Trophoblast cell (in vitro differentiated cells and primary cell): ENCODE results near the gene ZBTB44.

Experiments used
- DNase-seq, 2 donors: peaks; one replicate each; pipeline ENCODE4 v3.0.0-alpha.2; 2016
- H2AFZ ChIP-seq: 2 replicates; pipeline ENCODE4 v1.6.1; 2013; ENCODE audit warnings: low read length, moderate library complexity, mild to moderate bottlenecking; ENCODE audit not compliant: insufficient read depth, poor library complexity
- H2AK5ac ChIP-seq: 2 replicates; pipeline ENCODE4 v1.6.1; 2013; ENCODE audit warnings: mild to moderate bottlenecking, low read length
- H2BK120ac ChIP-seq: 2 replicates; pipeline ENCODE4 v1.6.1; 2013; ENCODE audit warnings: low read length, mild to moderate bottlenecking, moderate library complexity; ENCODE audit not compliant: insufficient read depth, poor library complexity
- H2BK12ac ChIP-seq: 2 replicates; pipeline ENCODE4 v1.6.1; 2013; ENCODE audit warnings: mild to moderate bottlenecking, low read length, moderate library complexity
- H2BK5ac ChIP-seq: 2 replicates; pipeline ENCODE4 v1.6.1; 2013; ENCODE audit warnings: low read length, low read depth, moderate library complexity, mild to moderate bottlenecking; ENCODE audit not compliant: poor library complexity
- H3K14ac ChIP-seq: 2 replicates; pipeline ENCODE4 v1.6.1; 2013; ENCODE audit warnings: mild to moderate bottlenecking, low read length
- H3K18ac ChIP-seq: 2 replicates; pipeline ENCODE4 v1.6.1; 2013; ENCODE audit warnings: mild to moderate bottlenecking, low read length
- H3K23ac ChIP-seq: 2 replicates; pipeline ENCODE4 v1.6.1; 2013; ENCODE audit warnings: low read length
- H3K27ac ChIP-seq: 2 replicates; pipeline ENCODE4 v1.5.1; 2013; ENCODE audit warnings: low read depth, mild to moderate bottlenecking, inconsistent platforms, low read length, moderate library complexity
- H3K27me3 ChIP-seq: 2 replicates; pipeline ENCODE4 v1.6.1; 2013; ENCODE audit warnings: inconsistent platforms, mild to moderate bottlenecking, low read length, moderate library complexity; ENCODE audit not compliant: insufficient read depth
- H3K36me3 ChIP-seq, 2 experiments: 1 replicate in 1 of 2; 2 replicates in 1 of 2; pipeline ENCODE4 v1.6.1; 2013; ENCODE audit warnings: low read length in 2 of 2, mild to moderate bottlenecking in 2 of 2, moderate library complexity in 1 of 2; ENCODE audit not compliant: insufficient read depth in 2 of 2, control insufficient read depth in 1 of 2
- H3K4ac ChIP-seq: 2 replicates; pipeline ENCODE4 v1.6.1; 2013; ENCODE audit warnings: low read depth, mild to moderate bottlenecking, low read length, moderate library complexity
- H3K4me1 ChIP-seq, 2 experiments: 1 replicate in 1 of 2; 2 replicates in 1 of 2; pipeline ENCODE4 v1.6.1; 2013; ENCODE audit warnings: low read length in 2 of 2, mild to moderate bottlenecking in 2 of 2, moderate library complexity in 1 of 2; ENCODE audit not compliant: insufficient read depth in 2 of 2, control insufficient read depth in 1 of 2
- H3K4me2 ChIP-seq: 2 replicates; pipeline ENCODE4 v1.6.1; 2013; ENCODE audit warnings: inconsistent platforms, mild to moderate bottlenecking, low read length, moderate library complexity
- H3K4me3 ChIP-seq: 2 replicates; pipeline ENCODE4 v1.5.1; 2013; ENCODE audit warnings: mild to moderate bottlenecking, low read depth, low read length, inconsistent platforms
- H3K79me1 ChIP-seq: one replicate; pipeline ENCODE4 v1.6.1; 2013; ENCODE audit warnings: low read length
- H3K79me2 ChIP-seq: 2 replicates; pipeline ENCODE4 v1.6.1; 2013; ENCODE audit warnings: low read length, mild to moderate bottlenecking; ENCODE audit not compliant: control insufficient read depth, insufficient read depth, poor library complexity
- H3K9ac ChIP-seq: 2 replicates; pipeline ENCODE4 v1.6.1; 2013; ENCODE audit warnings: mild to moderate bottlenecking, low read length
- H3K9me3 ChIP-seq: 2 replicates; pipeline ENCODE4 v1.6.1; 2013; ENCODE audit warnings: low read depth, mild to moderate bottlenecking, control low read depth, inconsistent platforms, low read length; ENCODE audit not compliant: insufficient read depth
- H4K12ac ChIP-seq: 2 replicates; pipeline ENCODE4 v1.6.1; 2013; ENCODE audit warnings: low read depth, mild to moderate bottlenecking, low read length, moderate library complexity
- H4K8ac ChIP-seq: 2 replicates; pipeline ENCODE4 v1.6.1; 2013; ENCODE audit warnings: low read depth, mild to moderate bottlenecking, low read length, moderate library complexity
- H4K91ac ChIP-seq: one replicate; pipeline ENCODE4 v1.6.1; 2013; ENCODE audit warnings: low read depth, mild to moderate bottlenecking, low read length, moderate library complexity
- WGBS: extraction: QIAGEN DNeasy Blood & Tissue Kit; methylation state at CpG from one replicate; pipeline ENCODE4 v1.1.7; 2013; ENCODE audit warnings: missing lambda C conversion rate; ENCODE audit not compliant: insufficient read length, insufficient coverage; ENCODE audit errors: extremely low coverage; 5-methylcytosine and 5-hydroxymethylcytosine counted together

Gene ZBTB44

GRCh38 chr11:130301002-130301401 lies 13.7 kb downstream of the ZBTB44 start:
- Histone ChIP-seq H2AFZ (no peak overlapping the region), H2BK12ac (no peak overlapping the region), H3K36me3 (peaks cover 0 to 2% of the 10 kb centered on the region in 2 experiments), H4K91ac (no peak overlapping the region), H3K4me2 (no peak overlapping the region), H4K12ac (no peak overlapping the region), H3K4ac (no peak overlapping the region), H3K9ac (no peak overlapping the region), H3K4me3 (no peak overlapping the region), H3K14ac (no peak overlapping the region), H3K23ac (no peak overlapping the region), H3K9me3 (no peaks in the 10 kb centered on the region), H3K27me3 (no peaks in the 10 kb centered on the region), H3K79me2 (no peaks in the 10 kb centered on the region), H3K4me1 (no peaks in the 10 kb centered on the region), H2BK120ac (no peak overlapping the region), H2AK5ac (no peak overlapping the region), H3K27ac (no peak overlapping the region), H3K18ac (no peak overlapping the region), H4K8ac (no peak overlapping the region), H3K79me1 (no peaks in the 10 kb centered on the region), H2BK5ac (no peak overlapping the region)
- 100% methylated on average over 1 of the region's 5 CpGs for WGBS
- no peak for DNase-seq

DNA sequence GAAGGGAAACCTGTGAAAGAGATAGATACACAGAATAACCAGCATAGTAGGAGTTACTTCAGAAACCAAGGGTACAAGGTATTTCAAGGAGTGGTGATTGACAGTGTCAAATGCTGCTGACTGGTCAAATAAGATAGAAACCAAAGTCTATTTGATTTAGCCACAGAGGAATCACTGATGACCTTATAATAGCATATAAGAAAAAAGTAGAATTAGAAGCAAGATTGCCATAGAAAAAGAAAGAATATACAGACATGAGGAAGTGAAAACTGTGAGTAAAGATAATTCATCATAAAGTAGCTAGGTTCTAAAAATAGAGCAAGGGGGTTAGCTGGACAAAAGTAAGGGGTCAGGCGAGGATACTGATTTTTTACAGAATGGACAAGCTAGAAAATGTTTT lies 14.2 kb downstream of the ZBTB44 start:
- Histone ChIP-seq H3K4me1 (no peaks in the 10 kb centered on the region), H3K23ac (no peak overlapping the region), H3K79me2 (no peaks in the 10 kb centered on the region), H3K4me2 (no peak overlapping the region), H3K4me3 (no peak overlapping the region), H2BK5ac (no peak overlapping the region), H2AK5ac (no peak overlapping the region), H4K8ac (no peak overlapping the region), H3K4ac (no peak overlapping the region), H3K18ac (no peak overlapping the region), H3K36me3 (peaks cover 0 to 2% of the 10 kb centered on the region in 2 experiments), H2BK120ac (no peak overlapping the region), H3K27me3 (no peaks in the 10 kb centered on the region), H4K91ac (no peak overlapping the region), H3K27ac (no peak overlapping the region), H2BK12ac (no peak overlapping the region), H3K79me1 (no peaks in the 10 kb centered on the region), H3K9ac (no peak overlapping the region), H3K9me3 (no peaks in the 10 kb centered on the region), H3K14ac (no peak overlapping the region), H2AFZ (no peak overlapping the region), H4K12ac (no peak overlapping the region)
- WGBS, result no CpG with 5 or more reads among the region's 1 CpG
- DNase-seq, result no peak

DNA sequence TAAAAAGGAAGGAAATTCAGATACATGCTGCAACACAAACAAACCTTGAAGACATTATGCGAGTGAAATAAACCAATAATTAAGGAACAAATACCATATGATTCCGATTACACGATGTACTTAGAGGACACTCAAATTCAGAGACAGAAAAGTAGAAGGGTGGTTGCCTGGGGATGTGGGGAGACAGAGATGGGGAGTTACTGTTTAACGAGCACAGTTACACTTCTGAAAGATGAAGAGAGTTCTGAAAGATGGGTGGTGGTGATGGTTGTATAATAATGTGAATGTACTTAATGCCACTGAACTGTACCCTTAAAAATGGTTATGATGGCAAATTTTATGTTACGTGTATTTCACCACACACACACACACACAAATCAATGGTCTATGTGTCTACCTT lies 14.7 kb downstream of the ZBTB44 start:
- Histone ChIP-seq H2BK5ac (no peak overlapping the region), H3K4ac (no peak overlapping the region), H3K4me2 (no peak overlapping the region), H3K18ac (no peak overlapping the region), H3K79me2 (no peaks in the 10 kb centered on the region), H2BK120ac (no peak overlapping the region), H4K8ac (no peak overlapping the region), H2AFZ (no peak overlapping the region), H3K79me1 (no peaks in the 10 kb centered on the region), H3K27me3 (no peaks in the 10 kb centered on the region), H3K27ac (no peak overlapping the region), H3K23ac (no peak overlapping the region), H4K12ac (no peak overlapping the region), H3K4me3 (no peak overlapping the region), H3K9me3 (no peaks in the 10 kb centered on the region), H3K9ac (no peak overlapping the region), H2AK5ac (no peak overlapping the region), H3K4me1 (no peaks in the 10 kb centered on the region), H3K14ac (no peak overlapping the region), H3K36me3 (peaks cover 0 to 2% of the 10 kb centered on the region in 2 experiments), H2BK12ac (no peak overlapping the region), H4K91ac (no peak overlapping the region)
- DNase-seq, result no peak
- no CpG with 5 or more reads among the region's 5 CpGs for WGBS

- H3K27ac ChIP-seq, result no peak overlapping the region
- WGBS, result no CpG with 5 or more reads among the region's 4 CpGs
- no peak overlapping the region for H3K14ac ChIP-seq
- H2BK12ac ChIP-seq, result no peak overlapping the region
- no peak overlapping the region for H2BK120ac ChIP-seq
- H2BK5ac ChIP-seq, result no peak overlapping the region
- H3K23ac ChIP-seq, result no peak overlapping the region
- H3K4me2 ChIP-seq, result no peak overlapping the region
- H3K79me2 ChIP-seq, result no peaks in the 10 kb centered on the region
- H3K9ac ChIP-seq, result no peak overlapping the region
- H3K4ac ChIP-seq, result no peak overlapping the region
- no peaks in the 10 kb centered on the region for H3K4me1 ChIP-seq
- no peaks in the 10 kb centered on the region for H3K36me3 ChIP-seq
- H4K8ac ChIP-seq, result no peak overlapping the region
- no peaks in the 10 kb centered on the region for H3K79me1 ChIP-seq
- H2AK5ac ChIP-seq, result no peak overlapping the region
- no peak overlapping the region for H4K12ac ChIP-seq
- H3K9me3 ChIP-seq, result no peaks in the 10 kb centered on the region
- H3K18ac ChIP-seq, result no peak overlapping the region
- H3K27me3 ChIP-seq, result no peaks in the 10 kb centered on the region
- H3K4me3 ChIP-seq, result no peak overlapping the region
- H2AFZ ChIP-seq, result no peak overlapping the region
- DNase-seq, result peak in 1 of 2 donors; percentile 27
- H4K91ac ChIP-seq, result no peak overlapping the region
Observed at GRCh38 chr11:130295657-130296056, 19.1 kb downstream of the ZBTB44 start.
